ENCODE data around the gene SLC26A3. TPM values are rescaled to one million over a fixed set of nuclear protein-coding genes. Genes with fewer than 3 reads are reported as not detected.

The SLC26A3 gene
- total and polyA plus RNA-seq, 2 donors (not counting 1 experiment from before 2014, with no cell fraction given): not detected

- Histone ChIP-seq H2AFZ (ENCODE audit: low read length) (no peak overlapping the region), H3K27me3 (ENCODE audit: control insufficient read depth, insufficient read depth, low read length) (peaks cover 12% of the 10 kb centered on the region)
- no peak for TF ChIP-seq EZH2 (IDR thresholded peaks at IDR 0.05; ENCODE audit: low read length, missing control alignments)
- TF ChIP-seq CTCF (conservative IDR thresholded peaks at IDR 0.05 in 1 of 2, IDR thresholded peaks at IDR 0.05 in 1 of 2; ENCODE audit: low read depth in 1 of 2, low read length in 2 of 2): no peak
Observed at GRCh38 chr7:107785926-107786325, 17.1 kb downstream of the SLC26A3 start.

GRCh38 chr7:107785170-107785569 lies 17.9 kb downstream of the SLC26A3 start:
- Histone ChIP-seq H3K4me3 (replicated peaks in 1 of 4; ENCODE audit: control extremely low read depth in 1 of 4, insufficient read depth in 1 of 4, low read depth in 3 of 4, low read length in 4 of 4) (no peak overlapping the region), H3K27ac (ENCODE audit: insufficient read depth, low read length) (no peak overlapping the region), H3K4me1 (ENCODE audit: control insufficient read depth, extremely low read depth, insufficient read depth, low read length) (no peaks in the 10 kb centered on the region), H3K79me2 (ENCODE audit: control insufficient read depth, insufficient read depth, low read length) (no peaks in the 10 kb centered on the region), H3K9me3 (ENCODE audit: control insufficient read depth, insufficient read depth, low read depth, low read length) (no peaks in the 10 kb centered on the region), H3K36me3 (ENCODE audit: control insufficient read depth, insufficient read depth, low read length) (no peaks in the 10 kb centered on the region), H3K9ac (ENCODE audit: insufficient read depth, low read length) (no peak overlapping the region), H3K4me2 (ENCODE audit: extremely low read depth, insufficient read depth, low read length) (no peak overlapping the region), H4K20me1 (ENCODE audit: control insufficient read depth, extremely low read depth, insufficient read depth, low read length) (no peaks in the 10 kb centered on the region), H3K27me3 (ENCODE audit: control insufficient read depth, insufficient read depth, low read length) (peaks cover 12% of the 10 kb centered on the region), H2AFZ (ENCODE audit: low read length) (no peak overlapping the region)
- DNase-seq (ENCODE audit: low read depth in 2 of 2): no peak
- no peak for TF ChIP-seq CTCF (conservative IDR thresholded peaks at IDR 0.05 in 1 of 2, IDR thresholded peaks at IDR 0.05 in 1 of 2; ENCODE audit: low read depth in 1 of 2, low read length in 2 of 2)

More at GRCh38 chr7:107785926-107786325, 17.1 kb downstream of the SLC26A3 start:
- no peaks in the 10 kb centered on the region for H3K9me3 ChIP-seq (ENCODE audit: control insufficient read depth, insufficient read depth, low read depth, low read length)
- H3K36me3 ChIP-seq (ENCODE audit: control insufficient read depth, insufficient read depth, low read length): no peaks in the 10 kb centered on the region
- no peak for DNase-seq (ENCODE audit: low read depth in 2 of 2)
- no peaks in the 10 kb centered on the region for H3K4me1 ChIP-seq (ENCODE audit: control insufficient read depth, extremely low read depth, insufficient read depth, low read length)
- no peak overlapping the region for H3K4me2 ChIP-seq (ENCODE audit: extremely low read depth, insufficient read depth, low read length)
- H3K79me2 ChIP-seq (ENCODE audit: control insufficient read depth, insufficient read depth, low read length): no peaks in the 10 kb centered on the region
- H3K27ac ChIP-seq (ENCODE audit: insufficient read depth, low read length): no peak overlapping the region
- H3K4me3 ChIP-seq (replicated peaks in 1 of 4; ENCODE audit: control extremely low read depth in 1 of 4, insufficient read depth in 1 of 4, low read depth in 3 of 4, low read length in 4 of 4): no peak overlapping the region
- no peaks in the 10 kb centered on the region for H4K20me1 ChIP-seq (ENCODE audit: control insufficient read depth, extremely low read depth, insufficient read depth, low read length)
- no peak overlapping the region for H3K9ac ChIP-seq (ENCODE audit: insufficient read depth, low read length)

- H3K27me3 ChIP-seq (ENCODE audit: control insufficient read depth, insufficient read depth, low read length): peaks cover 12% of the 10 kb centered on the region
- DNase-seq (ENCODE audit: low read depth in 2 of 2): no peak
- no peak overlapping the region for H3K9ac ChIP-seq (ENCODE audit: insufficient read depth, low read length)
- no peaks in the 10 kb centered on the region for H3K4me1 ChIP-seq (ENCODE audit: control insufficient read depth, extremely low read depth, insufficient read depth, low read length)
- no peaks in the 10 kb centered on the region for H3K9me3 ChIP-seq (ENCODE audit: control insufficient read depth, insufficient read depth, low read depth, low read length)
- H3K36me3 ChIP-seq (ENCODE audit: control insufficient read depth, insufficient read depth, low read length): no peaks in the 10 kb centered on the region
- no peak overlapping the region for H3K27ac ChIP-seq (ENCODE audit: insufficient read depth, low read length)
- H4K20me1 ChIP-seq (ENCODE audit: control insufficient read depth, extremely low read depth, insufficient read depth, low read length): no peaks in the 10 kb centered on the region
- H3K4me2 ChIP-seq (ENCODE audit: extremely low read depth, insufficient read depth, low read length): no peak overlapping the region
- H3K79me2 ChIP-seq (ENCODE audit: control insufficient read depth, insufficient read depth, low read length): no peaks in the 10 kb centered on the region
- H3K4me3 ChIP-seq (replicated peaks in 1 of 4; ENCODE audit: control extremely low read depth in 1 of 4, insufficient read depth in 1 of 4, low read depth in 3 of 4, low read length in 4 of 4): no peak overlapping the region
- H2AFZ ChIP-seq (ENCODE audit: low read length): no peak overlapping the region
- no peak for TF ChIP-seq EZH2 (IDR thresholded peaks at IDR 0.05; ENCODE audit: low read length, missing control alignments)
- no peak for TF ChIP-seq CTCF (conservative IDR thresholded peaks at IDR 0.05 in 1 of 2, IDR thresholded peaks at IDR 0.05 in 1 of 2; ENCODE audit: low read depth in 1 of 2, low read length in 2 of 2)
Observed at GRCh38 chr7:107783648-107784047, 19.4 kb downstream of the SLC26A3 start.
